ENCODE measurements around the gene OLFM1.

DNA sequence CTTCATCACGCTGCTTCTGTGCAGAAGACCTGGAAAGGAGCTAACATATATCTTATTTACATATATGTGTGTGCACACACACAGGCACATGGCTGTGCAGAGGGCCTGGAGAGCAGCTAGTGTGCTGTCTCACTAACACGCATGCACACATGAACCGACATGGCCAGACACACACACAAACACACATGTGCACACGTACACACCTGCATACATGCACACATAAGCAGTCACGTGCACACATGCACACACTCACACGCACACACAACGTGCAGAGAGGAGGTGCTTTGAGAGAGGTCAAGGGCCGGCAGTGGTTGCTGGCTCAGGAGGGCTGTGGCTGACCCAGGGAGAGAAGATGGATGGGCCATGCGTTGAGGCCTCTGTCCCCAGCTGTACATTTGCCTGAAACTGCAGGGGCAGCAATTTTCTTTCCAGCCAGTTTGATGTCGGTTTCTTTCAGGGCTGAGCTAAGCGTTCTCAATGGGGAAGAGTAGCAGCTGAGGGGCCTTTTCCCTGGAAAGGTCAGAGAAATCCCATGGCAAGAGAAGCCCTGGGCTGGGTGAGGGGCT lies 66.7 kb downstream of the OLFM1 start:
- TF ChIP-seq, protein P1, sequence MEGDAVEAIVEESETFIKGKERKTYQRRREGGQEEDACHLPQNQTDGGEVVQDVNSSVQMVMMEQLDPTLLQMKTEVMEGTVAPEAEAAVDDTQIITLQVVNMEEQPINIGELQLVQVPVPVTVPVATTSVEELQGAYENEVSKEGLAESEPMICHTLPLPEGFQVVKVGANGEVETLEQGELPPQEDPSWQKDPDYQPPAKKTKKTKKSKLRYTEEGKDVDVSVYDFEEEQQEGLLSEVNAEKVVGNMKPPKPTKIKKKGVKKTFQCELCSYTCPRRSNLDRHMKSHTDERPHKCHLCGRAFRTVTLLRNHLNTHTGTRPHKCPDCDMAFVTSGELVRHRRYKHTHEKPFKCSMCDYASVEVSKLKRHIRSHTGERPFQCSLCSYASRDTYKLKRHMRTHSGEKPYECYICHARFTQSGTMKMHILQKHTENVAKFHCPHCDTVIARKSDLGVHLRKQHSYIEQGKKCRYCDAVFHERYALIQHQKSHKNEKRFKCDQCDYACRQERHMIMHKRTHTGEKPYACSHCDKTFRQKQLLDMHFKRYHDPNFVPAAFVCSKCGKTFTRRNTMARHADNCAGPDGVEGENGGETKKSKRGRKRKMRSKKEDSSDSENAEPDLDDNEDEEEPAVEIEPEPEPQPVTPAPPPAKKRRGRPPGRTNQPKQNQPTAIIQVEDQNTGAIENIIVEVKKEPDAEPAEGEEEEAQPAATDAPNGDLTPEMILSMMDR (IDR thresholded peaks at IDR 0.05; ENCODE audit: low read depth, low read length, missing input control), result no peak
- TF ChIP-seq, protein P2, sequence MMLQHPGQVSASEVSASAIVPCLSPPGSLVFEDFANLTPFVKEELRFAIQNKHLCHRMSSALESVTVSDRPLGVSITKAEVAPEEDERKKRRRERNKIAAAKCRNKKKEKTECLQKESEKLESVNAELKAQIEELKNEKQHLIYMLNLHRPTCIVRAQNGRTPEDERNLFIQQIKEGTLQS (IDR thresholded peaks at IDR 0.05), result no peak
- no peak for TF ChIP-seq RAD21 (IDR thresholded peaks at IDR 0.05)
- TF ChIP-seq, protein P3, sequence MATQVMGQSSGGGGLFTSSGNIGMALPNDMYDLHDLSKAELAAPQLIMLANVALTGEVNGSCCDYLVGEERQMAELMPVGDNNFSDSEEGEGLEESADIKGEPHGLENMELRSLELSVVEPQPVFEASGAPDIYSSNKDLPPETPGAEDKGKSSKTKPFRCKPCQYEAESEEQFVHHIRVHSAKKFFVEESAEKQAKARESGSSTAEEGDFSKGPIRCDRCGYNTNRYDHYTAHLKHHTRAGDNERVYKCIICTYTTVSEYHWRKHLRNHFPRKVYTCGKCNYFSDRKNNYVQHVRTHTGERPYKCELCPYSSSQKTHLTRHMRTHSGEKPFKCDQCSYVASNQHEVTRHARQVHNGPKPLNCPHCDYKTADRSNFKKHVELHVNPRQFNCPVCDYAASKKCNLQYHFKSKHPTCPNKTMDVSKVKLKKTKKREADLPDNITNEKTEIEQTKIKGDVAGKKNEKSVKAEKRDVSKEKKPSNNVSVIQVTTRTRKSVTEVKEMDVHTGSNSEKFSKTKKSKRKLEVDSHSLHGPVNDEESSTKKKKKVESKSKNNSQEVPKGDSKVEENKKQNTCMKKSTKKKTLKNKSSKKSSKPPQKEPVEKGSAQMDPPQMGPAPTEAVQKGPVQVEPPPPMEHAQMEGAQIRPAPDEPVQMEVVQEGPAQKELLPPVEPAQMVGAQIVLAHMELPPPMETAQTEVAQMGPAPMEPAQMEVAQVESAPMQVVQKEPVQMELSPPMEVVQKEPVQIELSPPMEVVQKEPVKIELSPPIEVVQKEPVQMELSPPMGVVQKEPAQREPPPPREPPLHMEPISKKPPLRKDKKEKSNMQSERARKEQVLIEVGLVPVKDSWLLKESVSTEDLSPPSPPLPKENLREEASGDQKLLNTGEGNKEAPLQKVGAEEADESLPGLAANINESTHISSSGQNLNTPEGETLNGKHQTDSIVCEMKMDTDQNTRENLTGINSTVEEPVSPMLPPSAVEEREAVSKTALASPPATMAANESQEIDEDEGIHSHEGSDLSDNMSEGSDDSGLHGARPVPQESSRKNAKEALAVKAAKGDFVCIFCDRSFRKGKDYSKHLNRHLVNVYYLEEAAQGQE (IDR thresholded peaks at IDR 0.05), result no peak
- no peak for TF ChIP-seq EGR1 (IDR thresholded peaks at IDR 0.05; ENCODE audit: low read depth in 2 of 2)

All from liver (tissue), 3 donors.